H1 (cell line): ENCODE results near the gene ISCA2. TPM values are rescaled to one million over a fixed set of nuclear protein-coding genes. Genes with fewer than 3 reads are reported as not detected.
A peak's percentile ranks its signal among the peaks of the same experiment; 100 is the strongest.

ENCODE experiments used
- CTCF ChIA-PET: fragments of 300-600 bp; sonication (Branson Sonifier 250); formaldehyde crosslinking; loops from one replicate; lab custom pipeline; 2021; ENCODE audit not compliant: partially characterized antibody; lab: Charles Lee
- POLR2A ChIA-PET: fragments of 300-600 bp; sonication (Branson Sonifier 250); formaldehyde crosslinking; loops from one replicate; lab custom pipeline; 2021; ENCODE audit warnings: inconsistent platforms; ENCODE audit not compliant: partially characterized antibody; lab: Charles Lee
- DNase-seq, 2 experiments: peaks; one replicate each; pipeline versions ENCODE4 v3.0.0 to v3.0.0-alpha.2; 2010 to 2022; ENCODE audit warnings: low spot score in 2 of 2, low read depth in 1 of 2, mixed read lengths in 1 of 2
- FAIRE-seq: peaks from 2 replicates; lab custom pipeline; 2011; peaks lifted over from hg19 to GRCh38; lab: Jason Lieb, UNC
- H2AFZ ChIP-seq: 2 replicates; pipeline ENCODE4 v1.8.1; 2012; ENCODE audit warnings: low read length, inconsistent platforms
- H2AK5ac ChIP-seq: 2 replicates; pipeline ENCODE4 v1.6.1; 2013; ENCODE audit warnings: low read depth, low read length
- H2BK120ac ChIP-seq: replicated peaks from 2 replicates; pipeline ENCODE3; 2013; ENCODE audit warnings: low read depth, low read length, inconsistent platforms
- H2BK12ac ChIP-seq: 2 replicates; pipeline ENCODE4 v1.6.1; 2013; ENCODE audit warnings: low read depth, low read length
- H2BK15ac ChIP-seq: 2 replicates; pipeline ENCODE4 v1.6.1; 2013; ENCODE audit warnings: low read length
- H2BK20ac ChIP-seq: 2 replicates; pipeline ENCODE4 v1.6.1; 2013; ENCODE audit warnings: low read length
- H2BK5ac ChIP-seq: 2 replicates; pipeline ENCODE4 v1.6.1; 2013; ENCODE audit warnings: low read depth, low read length
- H3K14ac ChIP-seq: 2 replicates; pipeline ENCODE4 v1.6.1; 2013; ENCODE audit warnings: inconsistent platforms; ENCODE audit not compliant: insufficient read length
- H3K18ac ChIP-seq: 2 replicates; pipeline ENCODE4 v1.6.1; 2013; ENCODE audit warnings: low read length; ENCODE audit errors: extremely low read depth
- H3K23ac ChIP-seq: 2 replicates; pipeline ENCODE4 v1.6.1; 2013; ENCODE audit warnings: inconsistent platforms; ENCODE audit not compliant: insufficient read length
- H3K23me2 ChIP-seq: 2 replicates; pipeline ENCODE4 v1.6.1; 2013; ENCODE audit warnings: low read depth, low read length
- H3K27ac ChIP-seq: 2 replicates; pipeline ENCODE4 v1.6.1; 2011; ENCODE audit warnings: low read depth, low read length, inconsistent platforms
- H3K27me3 ChIP-seq, 4 experiments: replicated peaks in 1 of 4; 1 replicate in 1 of 4; 2 replicates in 3 of 4; pipeline versions ENCODE4 v1.6.1 to v1.8.1; 2011 to 2013; ENCODE audit warnings: low read length in 3 of 4, mild to moderate bottlenecking in 3 of 4, inconsistent platforms in 2 of 4, mixed read lengths in 2 of 4, moderate library complexity in 1 of 4; ENCODE audit not compliant: control insufficient read depth in 3 of 4, insufficient read depth in 3 of 4; ENCODE audit errors: extremely low read depth in 1 of 4
- H3K36me3 ChIP-seq, 4 experiments: 2 replicates each; pipeline versions ENCODE4 v1.6.1 to v1.8.1; 2011 to 2013; ENCODE audit warnings: mild to moderate bottlenecking in 4 of 4, low read length in 3 of 4, moderate library complexity in 2 of 4, control low read depth in 1 of 4, inconsistent platforms in 1 of 4; ENCODE audit not compliant: insufficient read depth in 4 of 4, control insufficient read depth in 2 of 4
- H3K4ac ChIP-seq: replicated peaks from 2 replicates; pipeline ENCODE3; 2013; ENCODE audit warnings: low read length, low read depth, mixed read lengths, inconsistent platforms; ENCODE audit not compliant: insufficient read length
- H3K4me1 ChIP-seq, 4 experiments: replicated peaks in 1 of 4; 1 replicate in 1 of 4; 2 replicates in 3 of 4; pipeline versions ENCODE4 v1.6.1 to v1.8.1; 2011 to 2013; ENCODE audit warnings: low read length in 3 of 4, inconsistent platforms in 2 of 4, mixed read lengths in 1 of 4; ENCODE audit not compliant: insufficient read depth in 4 of 4, control insufficient read depth in 3 of 4
- H3K4me2 ChIP-seq, 2 experiments: 2 replicates each; pipeline versions ENCODE4 v1.6.1 to v1.8.1; 2011 to 2013; ENCODE audit warnings: low read depth in 2 of 2, low read length in 2 of 2, control low read depth in 1 of 2, inconsistent platforms in 1 of 2, mild to moderate bottlenecking in 1 of 2; ENCODE audit not compliant: insufficient read depth in 1 of 2
- H3K4me3 ChIP-seq, 4 experiments: fragments of 200-600, 300-600 bp in 1 of 4; sonication (generic), shearing (Covaris generic), sonication (Bioruptor Twin) in 1 of 4; 2 replicates each; pipeline versions ENCODE4 v1.5.1 to v1.8.1; 2011 to 2016; ENCODE audit warnings: low read length in 4 of 4, low read depth in 3 of 4, control low read depth in 2 of 4, inconsistent platforms in 2 of 4, mild to moderate bottlenecking in 2 of 4, mixed read lengths in 1 of 4, moderate library complexity in 1 of 4; ENCODE audit not compliant: insufficient read depth in 2 of 4; ENCODE audit errors: extremely low read depth in 1 of 4
- H3K56ac ChIP-seq: replicated peaks from 2 replicates; pipeline ENCODE3; 2013; ENCODE audit warnings: low read depth, mild to moderate bottlenecking, mixed read lengths, low read length, inconsistent platforms; ENCODE audit not compliant: insufficient read length
- H3K79me1 ChIP-seq: 2 replicates; pipeline ENCODE4 v1.6.1; 2013; ENCODE audit warnings: low read depth, low read length, control low read depth
- H3K79me2 ChIP-seq, 2 experiments: 2 replicates each; pipeline versions ENCODE4 v1.6.1 to v1.8.1; 2012 to 2013; ENCODE audit warnings: low read length in 2 of 2, mild to moderate bottlenecking in 2 of 2, inconsistent platforms in 1 of 2; ENCODE audit not compliant: insufficient read depth in 2 of 2, control insufficient read depth in 1 of 2
- H3K9ac ChIP-seq, 4 experiments: replicated peaks in 1 of 4; 1 replicate in 1 of 4; 2 replicates in 3 of 4; pipeline versions ENCODE4 v1.6.1 to v1.8.1; 2011 to 2013; ENCODE audit warnings: low read depth in 3 of 4, low read length in 3 of 4, control low read depth in 2 of 4, mild to moderate bottlenecking in 2 of 4, moderate library complexity in 2 of 4, inconsistent platforms in 1 of 4; ENCODE audit errors: extremely low read depth in 1 of 4
- H3K9me3 ChIP-seq, 2 experiments: 2 replicates each; pipeline versions ENCODE4 v1.6.1 to v1.8.1; 2012 to 2013; ENCODE audit warnings: mild to moderate bottlenecking in 2 of 2, moderate library complexity in 2 of 2, control low read depth in 1 of 2, inconsistent platforms in 1 of 2, low read depth in 1 of 2, low read length in 1 of 2, mixed read lengths in 1 of 2; ENCODE audit not compliant: insufficient read depth in 2 of 2
- H4K20me1 ChIP-seq, 2 experiments: replicated peaks in 1 of 2; 2 replicates each; pipeline versions ENCODE3 to v1.8.1; 2011 to 2013; ENCODE audit warnings: inconsistent platforms in 2 of 2, low read length in 2 of 2, mild to moderate bottlenecking in 1 of 2; ENCODE audit not compliant: insufficient read depth in 2 of 2, control insufficient read depth in 1 of 2
- H4K5ac ChIP-seq: 2 replicates; pipeline ENCODE4 v1.6.1; 2013; ENCODE audit warnings: low read length, low read depth, mixed read lengths, inconsistent platforms; ENCODE audit not compliant: insufficient read length
- H4K8ac ChIP-seq: 2 replicates; pipeline ENCODE4 v1.8.0; 2013; ENCODE audit warnings: mild to moderate bottlenecking, moderate library complexity, low read length, inconsistent platforms; ENCODE audit not compliant: insufficient read depth; ENCODE audit errors: extremely low read depth
- H4K91ac ChIP-seq: replicated peaks from 2 replicates; pipeline ENCODE3; 2013; ENCODE audit warnings: low read length, mixed read lengths, inconsistent platforms; ENCODE audit not compliant: insufficient read length
- TCF12 ChIP-seq: IDR thresholded peaks from 2 replicates; pipeline ENCODE4 v1.6.1; 2011; ENCODE audit warnings: low read depth, mild to moderate bottlenecking, low read length
- WGBS, 2 experiments: shearing (Covaris generic) in 1 of 2; methylation state at CpG; one replicate each; pipeline versions ENCODE4 v1.1.6 to v1.1.7; 2013 to 2015; ENCODE audit warnings: low lambda C conversion rate in 2 of 2, mixed read lengths in 2 of 2, inconsistent platforms in 1 of 2, low coverage in 1 of 2, missing lambda C conversion rate in 1 of 2; ENCODE audit not compliant: insufficient replicate concordance in 2 of 2, insufficient coverage in 1 of 2, insufficient read length in 1 of 2; ENCODE audit errors: extremely low coverage in 1 of 2, missing lambda C conversion rate in 1 of 2; 5-methylcytosine and 5-hydroxymethylcytosine counted together
- polyA plus RNA-seq, 7 experiments: library from polyadenylated mRNA; depleted of rRNA in 3 of 7; stranded (reverse) in 5 of 7; unstranded in 2 of 7; fragments of >200 nt in 5 of 7; fragments of 200-250 nt in 2 of 7; gene quantifications; 1 replicate in 5 of 7; 2 replicates in 1 of 7; 4 replicates in 1 of 7; pipeline versions ENCODE4 v1.2.1 to v1.2.3, GENCODE V29; 2011 to 2013; ENCODE audit warnings: missing spikeins in 2 of 7, mixed read lengths in 2 of 7
- total RNA-seq: library from RNA; stranded (reverse); fragmentation: NEBNext Ultra II Directional; extraction: Animal tissue kit (Norgen Biotek cat#: 25700); gene quantifications from 2 replicates; pipeline ENCODE4 v1.2.1, GENCODE V29; 2021
- TF ChIP-seq, protein P1 (sequence below): IDR thresholded peaks from 2 replicates; pipeline ENCODE4 v1.6.1; 2011; ENCODE audit warnings: low read length, improper control_type of control experiment

ISCA2 gene
- total and polyA plus RNA-seq, 2 of the 8 experiments (the other 6 are each of a cell fraction or from before 2014, with no cell fraction given) = 43.5 to 78.6 TPM

DNA sequence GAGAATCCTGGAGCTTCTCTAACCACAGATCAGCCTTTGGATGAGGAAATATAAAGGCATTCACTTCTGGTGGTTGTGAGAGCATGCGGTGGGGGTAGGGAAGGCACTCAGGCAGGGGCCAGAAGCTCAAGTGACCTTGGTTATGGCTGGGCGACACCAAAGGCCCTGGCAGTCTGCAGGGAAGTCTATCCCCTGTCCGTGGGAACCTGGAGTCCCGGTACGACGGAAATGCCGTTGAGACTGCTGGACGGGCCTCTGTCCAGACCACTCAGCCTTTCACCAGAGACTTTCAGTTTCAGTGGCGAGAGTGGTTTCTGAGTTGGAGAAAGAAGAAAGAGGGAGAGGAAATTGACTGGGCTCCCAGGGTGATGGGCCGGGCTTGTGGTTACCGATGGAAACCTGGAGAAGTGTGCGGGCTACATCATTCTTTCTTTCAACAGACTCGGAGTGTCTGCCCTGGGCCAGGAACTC is 20.9 kb downstream of the ISCA2 start:
- Histone ChIP-seq H3K36me3 (no peaks in the 10 kb centered on the region), H3K23ac (no peak overlapping the region), H3K23me2 (no peaks in the 10 kb centered on the region), H3K79me2 (no peaks in the 10 kb centered on the region), H2BK12ac (no peak overlapping the region), H3K79me1 (no peaks in the 10 kb centered on the region), H2BK120ac (no peak overlapping the region), H3K14ac (no peak overlapping the region), H4K91ac (no peak overlapping the region), H3K4me1 (peaks cover 4 to 23% (median 11%) of the 10 kb centered on the region in 4 experiments), H2BK20ac (no peak overlapping the region), H2AFZ (no peak overlapping the region), H3K27me3 (no peaks in the 10 kb centered on the region; a peak in 1 of 7 replicates), H3K9me3 (no peaks in the 10 kb centered on the region), H3K4me2 (no peak overlapping the region; a peak in 1 of 4 replicates), H4K8ac (no peak overlapping the region), H3K4ac (no peak overlapping the region), H2BK5ac (peak overlapping the region; percentile 66; the same call in 1 of the 2 replicates), H4K20me1 (no peaks in the 10 kb centered on the region), H3K9ac (no peak overlapping the region), H3K18ac (peak overlapping the region; percentile 48; the same call in 1 of the 2 replicates), H2BK15ac (no peak overlapping the region), H3K4me3 (no peak overlapping the region), H4K5ac (no peak overlapping the region), H3K27ac (no peak overlapping the region), H3K56ac (no peak overlapping the region), H2AK5ac (no peak overlapping the region)
- CTCF ChIA-PET = interaction anchor here (0.6 to 5.7 kb wide), 3 partner anchors 12 to 17 kb away, joined by 3 to 51 read pairs (median 5); no protein-coding TSS in a partner anchor
- FAIRE-seq (no peak), DNase-seq (no peak)
- 92% methylated on average over 10 of the region's 13 CpGs; no CpG with 5 or more reads in 1 of the 2 experiments for WGBS, 2 experiments
- POLR2A ChIA-PET = interaction anchor here (0.8 to 1.4 kb wide), 3 partner anchors 9 to 249 kb away, joined by 3 to 5 read pairs (median 5); partner anchors contain the start of gene YLPM1
- TF ChIP-seq, protein P1, sequence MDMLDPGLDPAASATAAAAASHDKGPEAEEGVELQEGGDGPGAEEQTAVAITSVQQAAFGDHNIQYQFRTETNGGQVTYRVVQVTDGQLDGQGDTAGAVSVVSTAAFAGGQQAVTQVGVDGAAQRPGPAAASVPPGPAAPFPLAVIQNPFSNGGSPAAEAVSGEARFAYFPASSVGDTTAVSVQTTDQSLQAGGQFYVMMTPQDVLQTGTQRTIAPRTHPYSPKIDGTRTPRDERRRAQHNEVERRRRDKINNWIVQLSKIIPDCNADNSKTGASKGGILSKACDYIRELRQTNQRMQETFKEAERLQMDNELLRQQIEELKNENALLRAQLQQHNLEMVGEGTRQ = no peak
- no peak for TF ChIP-seq TCF12
